SK-N-SH treated with all-trans-retinoic acid at 6 μM for 48 hours (cell line): ENCODE data around the gene TRIM54.

Experiments used
- ARNTL ChIP-seq: fragments of 450-650 bp; formaldehyde crosslinking; IDR thresholded peaks from 2 replicates; pipeline ENCODE4 v1.5.0; 2020; ENCODE audit warnings: low read depth, mild to moderate bottlenecking, moderate library complexity, borderline replicate concordance
- RARB ChIP-seq: fragments of 250-450 bp; sonication (Bioruptor Pico); IDR thresholded peaks from 2 replicates; pipeline ENCODE4 v1.8.0; 2021; ENCODE audit warnings: mild to moderate bottlenecking, moderate library complexity
- SNAI2 ChIP-seq: fragments of 250-450 bp; sonication (Bioruptor Pico); IDR thresholded peaks from 2 replicates; pipeline ENCODE4 v1.5.0; 2020; ENCODE audit warnings: mild to moderate bottlenecking, moderate library complexity
- TOX ChIP-seq: fragments of 250-450 bp; sonication (Bioruptor Pico); IDR thresholded peaks from 2 replicates; pipeline ENCODE4 v1.8.0; 2021; ENCODE audit warnings: mild to moderate bottlenecking, moderate library complexity, borderline replicate concordance
- TF ChIP-seq, protein P1 (sequence below): fragments of 250-450 bp; sonication (Bioruptor Pico); IDR thresholded peaks from 2 replicates; pipeline ENCODE4 v1.8.0; 2020; ENCODE audit warnings: mild to moderate bottlenecking, moderate library complexity, borderline replicate concordance

DNA sequence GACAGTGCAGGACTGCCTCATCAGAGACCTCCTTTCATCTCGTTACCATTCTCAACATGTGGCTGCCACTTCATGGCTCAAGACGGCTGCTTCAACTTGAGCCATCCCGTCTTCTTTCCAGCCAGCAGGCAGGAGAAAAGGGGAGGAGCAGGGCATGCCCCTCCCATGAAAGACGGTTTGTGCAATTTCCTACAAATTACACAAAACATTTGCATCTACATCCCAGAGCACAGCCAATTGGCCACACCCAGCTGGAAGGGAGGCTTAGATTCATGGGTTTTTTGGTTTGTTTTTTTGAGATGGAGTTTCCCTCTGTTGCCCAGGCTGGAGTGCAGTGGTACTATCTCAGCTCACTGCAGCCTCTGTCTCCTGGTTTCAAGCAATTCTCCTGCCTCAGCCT lies 14.3 kb downstream of the TRIM54 start:
- TF ChIP-seq SNAI2 (CRISPR knock-in tag): no peak
- TF ChIP-seq, protein P1, sequence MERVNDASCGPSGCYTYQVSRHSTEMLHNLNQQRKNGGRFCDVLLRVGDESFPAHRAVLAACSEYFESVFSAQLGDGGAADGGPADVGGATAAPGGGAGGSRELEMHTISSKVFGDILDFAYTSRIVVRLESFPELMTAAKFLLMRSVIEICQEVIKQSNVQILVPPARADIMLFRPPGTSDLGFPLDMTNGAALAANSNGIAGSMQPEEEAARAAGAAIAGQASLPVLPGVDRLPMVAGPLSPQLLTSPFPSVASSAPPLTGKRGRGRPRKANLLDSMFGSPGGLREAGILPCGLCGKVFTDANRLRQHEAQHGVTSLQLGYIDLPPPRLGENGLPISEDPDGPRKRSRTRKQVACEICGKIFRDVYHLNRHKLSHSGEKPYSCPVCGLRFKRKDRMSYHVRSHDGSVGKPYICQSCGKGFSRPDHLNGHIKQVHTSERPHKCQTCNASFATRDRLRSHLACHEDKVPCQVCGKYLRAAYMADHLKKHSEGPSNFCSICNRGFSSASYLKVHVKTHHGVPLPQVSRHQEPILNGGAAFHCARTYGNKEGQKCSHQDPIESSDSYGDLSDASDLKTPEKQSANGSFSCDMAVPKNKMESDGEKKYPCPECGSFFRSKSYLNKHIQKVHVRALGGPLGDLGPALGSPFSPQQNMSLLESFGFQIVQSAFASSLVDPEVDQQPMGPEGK (CRISPR knock-in tag): no peak
- no peak for TF ChIP-seq TOX (CRISPR knock-in tag)
- no peak for TF ChIP-seq RARB (CRISPR knock-in tag)
- TF ChIP-seq ARNTL (CRISPR knock-in tag): no peak
